Mucosa of stomach (tissue), 1 donor: ENCODE measurements around the gene SH3GLB2.
"Not testable (repeated sequence)": the region's sequence is repeated elsewhere in the genome, so short reads cannot be mapped to it uniquely, and the experiment has no call there.

Source experiments
- H3K27me3 ChIP-seq: one replicate; pipeline ENCODE4 v1.7.0; 2013; ENCODE audit warnings: mild to moderate bottlenecking, low read length; ENCODE audit not compliant: control insufficient read depth, insufficient read depth
- H3K36me3 ChIP-seq: one replicate; pipeline ENCODE4 v1.7.0; 2013; ENCODE audit warnings: low read length; ENCODE audit not compliant: control insufficient read depth, insufficient read depth
- H3K4me1 ChIP-seq: one replicate; pipeline ENCODE4 v1.7.0; 2013; ENCODE audit warnings: mild to moderate bottlenecking, low read length; ENCODE audit not compliant: control insufficient read depth, insufficient read depth
- H3K4me3 ChIP-seq: one replicate; pipeline ENCODE4 v1.7.0; 2013; ENCODE audit warnings: low read length
- H3K9ac ChIP-seq: one replicate; pipeline ENCODE4 v1.7.0; 2013; ENCODE audit warnings: mild to moderate bottlenecking, low read length, moderate library complexity
- H3K9me3 ChIP-seq: one replicate; pipeline ENCODE4 v1.7.0; 2013; ENCODE audit warnings: mild to moderate bottlenecking, low read length, moderate library complexity; ENCODE audit not compliant: control insufficient read depth
- donor health status: Pancreatic carcinoma.

SH3GLB2 gene

GRCh38 chr9:129040113-129040643 is 12.0 kb upstream of the SH3GLB2 start:
- Histone ChIP-seq H3K9ac (no peak overlapping the region), H3K27me3 (no peaks in the 10 kb centered on the region), H3K9me3 (no peaks in the 10 kb centered on the region), H3K4me3 (no peak overlapping the region), H3K4me1 (peaks cover 17% of the 10 kb centered on the region), H3K36me3 (no peaks in the 10 kb centered on the region)

- H3K9ac ChIP-seq = peak overlapping the region; percentile 90
- H3K4me3 ChIP-seq = no peak overlapping the region
- no peaks in the 10 kb centered on the region for H3K9me3 ChIP-seq
Observed at GRCh38 chr9:129038109-129038852, 10.2 kb upstream of the SH3GLB2 start.

DNA sequence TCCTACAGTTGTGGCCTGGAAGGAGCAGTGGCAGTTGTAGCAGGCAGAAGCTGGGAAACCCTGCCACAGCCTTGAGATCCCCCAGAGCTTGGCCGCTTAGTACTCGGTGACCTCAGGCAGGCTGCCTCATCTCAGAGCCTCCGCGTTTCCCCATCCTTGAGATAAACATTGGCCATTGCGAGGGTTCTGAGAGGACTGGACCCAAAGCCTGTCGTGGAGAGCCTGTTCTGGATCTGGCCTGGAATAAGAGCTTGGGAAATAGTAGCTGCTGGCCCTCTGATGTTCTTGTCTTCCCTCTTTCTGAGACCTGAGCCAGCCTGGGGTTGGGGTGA is 9.6 kb upstream of the SH3GLB2 start:
- Histone ChIP-seq H3K9me3 (no peaks in the 10 kb centered on the region), H3K36me3 (no peaks in the 10 kb centered on the region), H3K27me3 (no peaks in the 10 kb centered on the region), H3K9ac (peak overlapping the region; percentile 90), H3K4me3 (peak overlapping the region; percentile 92), H3K4me1 (peaks cover 17% of the 10 kb centered on the region)

More at GRCh38 chr9:129038109-129038852, 10.2 kb upstream of the SH3GLB2 start:
- H3K4me1 ChIP-seq = peaks cover 17% of the 10 kb centered on the region
- no peaks in the 10 kb centered on the region for H3K36me3 ChIP-seq
- no peaks in the 10 kb centered on the region for H3K27me3 ChIP-seq

GRCh38 chr9:129036923-129037766 is 9.0 kb upstream of the SH3GLB2 start:
- no peaks in the 10 kb centered on the region for H3K9me3 ChIP-seq
- no peaks in the 10 kb centered on the region for H3K27me3 ChIP-seq
- H3K36me3 ChIP-seq = no peaks in the 10 kb centered on the region
- H3K9ac ChIP-seq = peak overlapping the region; percentile 90
- H3K4me1 ChIP-seq = peaks cover 17% of the 10 kb centered on the region
- peak overlapping the region; percentile 92 for H3K4me3 ChIP-seq

GRCh38 chr9:129036241-129036922 is 8.3 kb upstream of the SH3GLB2 start, which contains the start of gene MIGA2:
TSS of gene MIGA2 (plus strand) at chr9:129036626. CDS start at chr9:129040595, 3,969 bp downstream.
- Histone ChIP-seq H3K9me3 (no peaks in the 10 kb centered on the region), H3K4me1 (peaks cover 17% of the 10 kb centered on the region), H3K36me3 (no peaks in the 10 kb centered on the region), H3K9ac (peak within 1 kb of the TSS; percentile 90), H3K4me3 (peak within 1 kb of the TSS; percentile 92), H3K27me3 (no peaks in the 10 kb centered on the region)

DNA sequence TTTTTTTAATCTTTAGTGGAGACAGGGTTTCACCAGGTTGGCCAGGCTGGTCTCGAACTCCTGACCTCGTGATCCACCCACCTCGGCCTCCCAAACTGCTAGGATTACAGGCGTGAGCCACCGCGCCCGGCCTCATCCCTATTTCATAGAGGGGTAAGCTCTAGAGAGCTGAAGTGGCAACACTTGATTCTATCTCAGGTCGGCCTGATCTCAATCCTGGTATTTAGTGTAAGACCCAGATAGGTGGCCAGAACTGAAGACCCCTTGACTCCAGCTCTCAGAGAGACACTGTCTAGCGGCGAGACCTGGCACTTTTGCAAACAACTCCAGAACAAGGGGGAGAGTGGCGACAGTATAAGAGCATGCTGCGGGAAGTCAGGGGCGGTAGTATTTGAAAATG is 7.7 kb upstream of the SH3GLB2 start:
- H3K9me3 ChIP-seq, H3K27me3 ChIP-seq, H3K36me3 ChIP-seq: not testable (repeated sequence)
- Histone ChIP-seq H3K4me3 (peak overlapping the region; percentile 92), H3K9ac (peak overlapping the region; percentile 75), H3K4me1 (peaks cover 17% of the 10 kb centered on the region)

DNA sequence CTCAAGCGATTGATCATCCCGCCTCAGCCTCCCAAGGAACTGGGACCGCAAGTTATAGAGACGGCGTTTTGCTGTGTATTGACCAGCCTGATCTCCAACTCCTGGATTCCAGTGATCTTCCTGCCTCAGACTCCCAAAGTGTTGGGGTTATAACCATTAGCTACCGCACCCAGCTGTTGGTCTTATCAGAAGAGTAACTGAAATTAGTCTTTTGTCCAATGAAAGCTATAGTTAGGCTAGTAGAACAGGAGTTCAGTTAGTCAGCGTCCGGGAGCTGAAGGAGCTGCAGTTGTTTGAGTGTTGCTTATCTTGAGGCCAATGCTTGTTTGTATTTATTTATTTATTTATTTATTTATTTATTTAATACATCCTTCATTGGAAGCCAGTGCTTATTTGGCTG is 5.1 kb upstream of the SH3GLB2 start:
- H3K4me3 ChIP-seq = no peak overlapping the region
- H3K9me3 ChIP-seq = no peaks in the 10 kb centered on the region
- no peak overlapping the region for H3K9ac ChIP-seq
- peaks cover 13% of the 10 kb centered on the region for H3K4me1 ChIP-seq
- H3K36me3 ChIP-seq = no peaks in the 10 kb centered on the region
- H3K27me3 ChIP-seq = no peaks in the 10 kb centered on the region

DNA sequence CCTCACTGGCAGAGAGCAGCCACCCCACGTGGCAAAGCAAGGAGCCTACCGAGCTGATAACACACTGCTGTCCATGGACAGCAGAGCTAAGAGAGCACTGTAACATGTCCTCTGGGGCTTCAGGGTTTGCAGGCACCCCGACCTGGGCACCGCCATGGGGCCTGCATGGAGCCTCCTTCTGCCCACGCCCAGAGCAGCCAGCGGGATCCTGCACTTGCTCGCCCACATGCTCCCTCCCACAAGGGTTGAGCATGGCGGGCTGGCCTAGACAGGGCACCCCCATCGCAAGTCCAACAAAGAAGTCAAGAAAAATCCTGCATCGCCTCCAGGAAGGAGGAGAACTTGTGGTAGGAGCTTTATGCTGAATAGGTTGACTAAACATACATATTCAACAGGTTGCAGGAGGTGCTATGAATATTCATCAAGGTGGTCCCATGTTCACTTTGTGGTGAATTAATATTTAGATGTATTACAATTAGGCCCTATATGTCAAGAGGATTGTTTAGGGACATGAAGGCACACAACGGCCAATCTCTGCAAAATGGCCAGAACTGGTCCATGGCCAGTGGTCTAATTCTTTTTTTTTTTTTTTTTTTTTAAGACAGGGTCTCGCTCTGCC is 4.5 kb upstream of the SH3GLB2 start:
- H3K4me3 ChIP-seq = no peak overlapping the region
- H3K4me1 ChIP-seq = peaks cover 7% of the 10 kb centered on the region
- no peaks in the 10 kb centered on the region for H3K9me3 ChIP-seq
- no peaks in the 10 kb centered on the region for H3K36me3 ChIP-seq
- no peak overlapping the region for H3K9ac ChIP-seq
- H3K27me3 ChIP-seq = no peaks in the 10 kb centered on the region

GRCh38 chr9:129031514-129031913 is 3.4 kb upstream of the SH3GLB2 start:
- H3K4me3 ChIP-seq = no peak overlapping the region
- no peaks in the 10 kb centered on the region for H3K9me3 ChIP-seq
- no peaks in the 10 kb centered on the region for H3K36me3 ChIP-seq
- H3K9ac ChIP-seq = no peak overlapping the region
- H3K27me3 ChIP-seq = no peaks in the 10 kb centered on the region
- H3K4me1 ChIP-seq = peaks cover 9% of the 10 kb centered on the region

DNA sequence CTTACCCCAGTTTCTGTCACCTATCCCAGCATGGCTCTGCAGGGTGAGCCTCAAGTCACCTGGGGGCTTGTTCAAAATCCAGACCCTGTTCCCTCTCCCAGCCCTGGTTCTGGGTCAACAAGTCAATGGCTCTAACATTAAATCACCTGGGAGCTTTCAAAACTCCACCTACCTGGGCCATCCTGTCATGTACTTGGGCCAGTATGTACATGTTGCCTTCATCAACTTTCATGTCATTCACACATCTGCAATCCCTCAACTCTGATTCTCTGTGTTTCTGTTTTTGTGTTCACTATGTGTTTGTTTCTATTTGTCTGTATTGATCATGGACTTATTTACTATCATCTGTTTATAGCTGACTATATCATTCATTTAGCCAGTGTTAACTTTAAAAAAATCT is 2.1 kb upstream of the SH3GLB2 start:
- no peaks in the 10 kb centered on the region for H3K36me3 ChIP-seq
- H3K27me3 ChIP-seq = no peaks in the 10 kb centered on the region
- H3K9me3 ChIP-seq = no peaks in the 10 kb centered on the region
- no peak overlapping the region for H3K4me3 ChIP-seq
- H3K9ac ChIP-seq = no peak overlapping the region
- H3K4me1 ChIP-seq = peaks cover 18% of the 10 kb centered on the region

GRCh38 chr9:129027685-129028191 is 393 bp downstream of the SH3GLB2 start:
- H3K9ac ChIP-seq = peak overlapping the region; percentile 63
- peaks cover 30% of the 10 kb centered on the region for H3K4me1 ChIP-seq
- no peaks in the 10 kb centered on the region for H3K9me3 ChIP-seq
- H3K27me3 ChIP-seq = no peaks in the 10 kb centered on the region
- H3K36me3 ChIP-seq = no peaks in the 10 kb centered on the region
- peak overlapping the region; percentile 32 for H3K4me3 ChIP-seq
